Mesodermal cell (in vitro differentiated cells): ENCODE data around the gene XPC. TPM values are rescaled to one million over a fixed set of nuclear protein-coding genes. Genes with fewer than 3 reads are reported as not detected.
A peak's percentile ranks its signal among the peaks of the same experiment; 100 is the strongest.
"Not testable (repeated sequence)": the region's sequence is repeated elsewhere in the genome, so short reads cannot be mapped to it uniquely, and the experiment has no call there.

Experiments used
- H3K27ac ChIP-seq: 2 replicates; pipeline ENCODE4 v1.7.0; 2013; ENCODE audit warnings: mild to moderate bottlenecking, low read depth, low read length, moderate library complexity; ENCODE audit not compliant: severe bottlenecking
- H3K36me3 ChIP-seq: 2 replicates; pipeline ENCODE4 v1.7.1; 2013; ENCODE audit warnings: mild to moderate bottlenecking, low read length, moderate library complexity; ENCODE audit not compliant: control insufficient read depth, insufficient read depth
- H3K4me1 ChIP-seq: one replicate; pipeline ENCODE4 v1.7.1; 2013; ENCODE audit warnings: mild to moderate bottlenecking, low read length; ENCODE audit not compliant: insufficient read depth, control insufficient read depth, poor library complexity, severe bottlenecking
- H3K4me3 ChIP-seq: 2 replicates; pipeline ENCODE4 v1.7.0; 2013; ENCODE audit warnings: low read length, control low read depth, mild to moderate bottlenecking; ENCODE audit not compliant: insufficient read depth, poor library complexity, severe bottlenecking; ENCODE audit errors: extremely low read depth
- H3K9me3 ChIP-seq: 2 replicates; pipeline ENCODE4 v1.7.1; 2013; ENCODE audit warnings: mild to moderate bottlenecking, low read length, moderate library complexity; ENCODE audit not compliant: control insufficient read depth
- WGBS, 2 experiments: methylation state at CpG; one replicate each; pipeline ENCODE4 v1.1.5; 2013; ENCODE audit warnings: missing lambda C conversion rate in 2 of 2; ENCODE audit not compliant: insufficient coverage in 2 of 2; 5-methylcytosine and 5-hydroxymethylcytosine counted together
- polyA plus RNA-seq, 2 experiments: library from polyadenylated mRNA; stranded (reverse); fragments of 50-300 nt; gene quantifications; one replicate each; pipeline ENCODE4 v1.2.3, GENCODE V29; 2013

XPC gene
- 40.8 TPM for polyA plus RNA-seq (2013, experiment 1 of 2)
- 42.1 TPM for polyA plus RNA-seq (2013, experiment 2 of 2)

DNA sequence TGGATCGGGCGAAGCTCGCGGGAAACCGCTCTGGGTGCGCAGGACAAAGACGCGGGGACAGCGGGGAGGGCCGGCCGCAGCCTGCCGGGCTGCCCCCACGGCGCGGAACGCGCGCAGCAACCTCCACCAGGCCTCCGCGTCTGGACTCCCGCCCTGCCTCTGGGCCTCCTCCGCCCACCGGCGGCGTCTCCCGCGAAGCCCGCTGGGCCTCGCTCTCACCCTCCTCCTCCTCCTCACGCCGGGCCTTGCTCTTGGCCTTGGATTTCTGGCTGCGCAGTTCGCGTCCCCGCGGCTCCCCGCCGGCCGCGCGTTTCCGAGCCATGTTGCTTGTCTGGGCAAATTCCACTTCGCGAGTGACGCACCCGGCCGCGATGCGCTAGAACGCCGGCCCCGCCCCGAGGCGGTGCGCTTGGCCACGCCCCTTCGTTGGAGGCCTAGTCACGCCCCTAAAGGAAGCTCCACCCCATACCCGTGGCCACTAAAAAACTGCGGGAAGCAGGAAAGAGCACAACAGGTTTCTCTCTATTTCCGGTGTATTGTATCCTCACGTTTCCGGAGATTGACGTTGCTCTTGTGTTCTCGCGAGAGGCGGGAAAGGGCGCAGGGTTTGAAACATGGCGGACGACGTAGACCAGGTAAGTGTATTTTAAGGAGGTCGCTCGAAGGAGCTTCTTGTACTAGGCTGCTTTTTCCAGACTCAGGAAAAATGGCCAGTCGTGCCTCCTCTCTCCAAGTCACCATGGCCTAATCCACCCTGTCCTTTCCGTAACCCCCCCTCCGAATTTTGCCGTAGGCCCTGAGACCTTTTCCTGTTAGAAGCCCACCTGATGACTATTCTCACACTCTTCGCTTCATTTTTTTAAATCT is at the start of gene XPC, which contains the start of gene LSM3:
Gene XPC (minus strand): TSS at position 355 of the 867 bp plus-strand sequence. CDS start 33 bp downstream, at position 322.
Gene LSM3 (plus strand): TSS at position 571 of the 867 bp plus-strand sequence. CDS start 44 bp downstream, at position 615.
- Histone ChIP-seq H3K9me3 (no peaks in the 10 kb centered on the region), H3K4me1 (peaks cover 12% of the 10 kb centered on the region), H3K4me3 (peak within 1 kb of the TSS; percentile 89), H3K36me3 (peaks cover 24% of the 10 kb centered on the region), H3K27ac (peak within 1 kb of the TSS; percentile 93)
- 0% methylated on average over 65 to 69 of the region's 78 CpGs for WGBS, 2 experiments

DNA sequence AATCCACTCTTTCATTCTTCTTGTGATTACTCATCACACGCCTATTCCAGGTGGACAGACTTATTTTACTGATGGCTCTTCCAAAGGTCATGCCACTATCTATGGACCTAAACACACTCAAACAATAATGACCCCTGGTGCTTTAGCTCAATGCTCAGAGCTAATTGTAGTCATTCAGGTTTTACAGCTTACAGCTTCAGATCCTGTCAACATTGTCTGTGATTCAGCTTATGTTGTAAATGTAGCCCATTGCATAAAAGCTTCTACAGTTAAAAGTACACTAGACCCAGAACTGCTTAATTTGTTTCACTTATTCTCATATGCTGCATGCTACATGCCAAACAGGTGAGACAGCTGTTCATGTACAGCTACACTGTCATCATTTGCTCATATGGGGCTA is 49.5 kb upstream of the XPC start:
- Histone ChIP-seq H3K27ac (no peak overlapping the region), H3K4me3 (no peak overlapping the region), H3K36me3 (no peaks in the 10 kb centered on the region), H3K4me1 (peaks cover 67% of the 10 kb centered on the region), H3K9me3 (peaks cover 6% of the 10 kb centered on the region)
- 57 to 58% methylated on average over 1 of the region's 1 CpG for WGBS, 2 experiments

DNA sequence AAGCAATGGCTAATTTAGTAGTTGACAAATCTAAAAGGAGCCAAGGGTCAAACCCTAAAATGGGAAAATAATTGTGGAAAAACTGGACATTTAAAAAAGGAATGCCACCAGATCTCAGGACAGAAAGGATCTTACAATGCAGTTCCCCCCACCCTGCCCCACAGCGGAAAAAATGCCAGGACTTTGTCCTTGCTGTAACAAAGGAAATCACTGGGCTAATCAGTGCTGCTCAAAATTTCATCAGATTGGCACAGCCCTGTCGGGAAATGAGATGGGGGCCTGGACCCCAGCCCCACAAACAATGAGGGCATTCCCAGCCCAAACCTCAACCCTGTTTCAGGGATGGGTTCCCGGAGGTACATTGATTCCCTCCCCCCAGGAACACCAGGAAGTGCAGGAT is 48.0 kb upstream of the XPC start:
- H3K9me3 ChIP-seq = peaks cover 13% of the 10 kb centered on the region
- not testable (repeated sequence) for H3K36me3 ChIP-seq, H3K27ac ChIP-seq, H3K4me3 ChIP-seq
- peaks cover 54% of the 10 kb centered on the region for H3K4me1 ChIP-seq
- 77 to 92% methylated on average over 2 to 3 of the region's 3 CpGs for WGBS, 2 experiments

DNA sequence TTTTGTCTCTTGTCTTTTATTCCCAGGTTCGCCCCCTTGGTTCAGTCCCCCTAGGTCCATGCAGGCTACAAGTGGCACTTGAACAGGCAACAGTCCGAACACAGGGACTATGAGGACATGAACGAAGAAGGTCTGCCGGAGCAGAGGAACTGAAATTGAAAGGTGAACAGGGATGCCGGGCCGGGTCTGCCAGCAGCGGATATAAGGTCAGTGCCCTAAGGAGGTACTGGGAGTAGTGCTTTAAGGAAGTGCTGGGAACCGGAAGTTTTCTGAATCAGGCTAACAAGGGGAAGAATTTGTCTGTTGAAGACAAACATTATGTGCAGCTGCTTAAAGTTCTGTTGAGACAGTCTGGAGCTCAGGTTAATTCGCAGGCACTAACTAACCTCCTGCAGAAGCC is 47.0 kb upstream of the XPC start:
- peak overlapping the region; percentile 91 for H3K27ac ChIP-seq
- peaks cover 14% of the 10 kb centered on the region for H3K9me3 ChIP-seq
- H3K4me3 ChIP-seq = no peak overlapping the region
- H3K4me1 ChIP-seq = peaks cover 48% of the 10 kb centered on the region
- 88 to 94% methylated on average over 8 to 9 of the region's 9 CpGs for WGBS, 2 experiments
- no peaks in the 10 kb centered on the region for H3K36me3 ChIP-seq

DNA sequence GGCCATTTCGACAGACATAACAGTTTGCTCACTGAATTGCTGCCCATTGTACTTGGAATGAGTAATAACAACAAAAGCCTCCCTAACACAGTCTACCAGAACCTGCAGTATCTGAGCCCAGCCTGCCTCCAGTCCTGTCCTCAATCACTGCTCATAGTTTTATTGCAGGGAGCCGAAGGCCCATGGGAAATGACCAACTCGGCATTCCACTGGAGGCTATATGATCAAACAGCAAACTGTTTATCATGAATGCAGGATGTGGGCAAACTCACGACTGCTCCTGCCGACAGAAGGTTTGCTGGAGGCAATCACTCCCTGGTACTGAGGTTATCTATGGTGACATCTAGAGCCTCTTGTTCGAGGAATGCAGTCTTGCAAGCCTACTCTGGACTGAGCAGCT is 46.5 kb upstream of the XPC start:
- Histone ChIP-seq H3K27ac (peak overlapping the region; percentile 91), H3K4me3 (no peak overlapping the region), H3K4me1 (peaks cover 43% of the 10 kb centered on the region), H3K36me3 (no peaks in the 10 kb centered on the region), H3K9me3 (peaks cover 10% of the 10 kb centered on the region)
- 84 to 87% methylated on average over 3 of the region's 6 CpGs for WGBS, 2 experiments

DNA sequence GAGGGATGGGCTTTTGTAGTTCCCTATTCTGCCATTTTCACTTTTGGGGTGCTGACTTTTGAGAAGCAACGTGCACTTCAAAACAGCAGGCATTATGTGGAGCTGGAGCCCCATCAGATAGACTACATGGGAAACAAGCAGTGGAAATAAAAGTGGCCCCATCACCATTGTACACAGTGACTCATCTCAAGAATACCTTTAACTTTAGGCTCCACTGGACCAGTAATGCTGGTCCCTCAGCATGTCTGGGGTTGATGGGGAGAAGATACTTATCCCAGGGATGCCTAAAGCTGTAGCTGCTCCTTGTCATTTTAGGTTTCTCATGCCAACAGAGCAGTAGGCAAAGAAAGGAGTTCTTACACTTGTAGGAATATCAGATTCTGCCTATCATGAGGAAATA is 45.2 kb upstream of the XPC start:
- Histone ChIP-seq H3K4me1 (peaks cover 43% of the 10 kb centered on the region), H3K4me3 (no peak overlapping the region), H3K9me3 (peaks cover 10% of the 10 kb centered on the region), H3K36me3 (no peaks in the 10 kb centered on the region), H3K27ac (no peak overlapping the region)
- 100% methylated on average over 1 of the region's 1 CpG; no CpG with 5 or more reads in 1 of the 2 experiments for WGBS, 2 experiments

DNA sequence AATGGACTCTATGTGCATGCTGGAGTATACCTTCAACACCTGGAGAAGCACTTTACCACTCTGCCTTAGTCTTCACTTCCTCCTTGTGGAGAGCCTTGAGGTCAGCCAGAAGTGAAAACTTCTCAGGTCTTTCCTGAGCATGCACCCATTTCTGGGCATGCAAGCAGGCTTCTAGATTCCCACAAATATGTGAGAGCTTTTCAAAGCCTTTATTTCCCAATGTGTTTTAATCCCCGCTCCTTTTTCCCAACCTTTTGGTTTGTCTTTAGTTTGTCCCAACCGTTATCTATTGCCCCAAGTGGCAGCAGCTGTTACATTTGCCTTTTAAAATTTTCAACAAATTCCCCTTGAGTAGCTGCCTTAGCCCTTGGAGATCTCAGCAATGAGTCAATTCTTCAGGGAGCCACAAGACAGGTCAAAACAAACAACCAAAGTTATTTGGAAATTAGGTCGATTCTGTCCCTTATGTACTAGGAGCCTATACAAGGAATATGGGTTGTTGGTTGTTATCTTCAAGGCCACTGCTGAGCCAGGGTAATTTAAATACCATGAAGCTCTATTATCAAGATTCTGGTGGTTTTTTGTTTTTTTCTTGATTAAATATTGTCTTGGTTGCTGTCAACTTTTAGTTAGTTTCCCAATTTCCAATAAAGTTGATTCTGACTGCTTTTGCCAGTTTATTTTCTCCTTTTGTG is 44.6 kb upstream of the XPC start:
- no peak overlapping the region for H3K4me3 ChIP-seq
- WGBS, 2 experiments = 88 to 100% methylated on average over 2 to 3 of the region's 3 CpGs
- H3K9me3 ChIP-seq = peaks cover 10% of the 10 kb centered on the region

DNA sequence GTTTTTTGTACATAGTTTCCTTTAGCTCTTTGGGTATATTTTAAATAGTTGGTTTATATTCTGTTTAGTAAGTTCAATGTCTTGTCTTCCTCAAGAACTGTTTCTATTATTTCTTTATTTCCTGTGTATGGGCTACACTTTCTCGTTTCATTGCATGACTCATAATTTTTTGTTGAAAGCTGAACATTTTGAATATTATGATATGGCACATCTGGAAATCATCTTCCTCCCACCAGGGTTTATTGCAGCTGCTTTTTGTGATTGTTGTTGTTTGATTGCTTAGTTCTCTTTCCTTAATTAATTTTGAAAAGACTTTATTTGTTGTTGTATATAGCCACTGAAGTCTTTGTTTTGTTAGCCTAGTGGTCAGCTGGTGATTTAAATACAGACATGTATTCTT is 44.1 kb upstream of the XPC start:
- peaks cover 43% of the 10 kb centered on the region for H3K4me1 ChIP-seq
- H3K27ac ChIP-seq = no peak overlapping the region
- H3K36me3 ChIP-seq = no peaks in the 10 kb centered on the region
- no CpG with 5 or more reads among the region's 1 CpG for WGBS, 2 experiments
- peaks cover 10% of the 10 kb centered on the region for H3K9me3 ChIP-seq
- H3K4me3 ChIP-seq = no peak overlapping the region

More for the DNA sequence above, 44.6 kb upstream of the XPC start:
- H3K4me1 ChIP-seq = peaks cover 43% of the 10 kb centered on the region
- H3K36me3 ChIP-seq = no peaks in the 10 kb centered on the region
- H3K27ac ChIP-seq = no peak overlapping the region

DNA sequence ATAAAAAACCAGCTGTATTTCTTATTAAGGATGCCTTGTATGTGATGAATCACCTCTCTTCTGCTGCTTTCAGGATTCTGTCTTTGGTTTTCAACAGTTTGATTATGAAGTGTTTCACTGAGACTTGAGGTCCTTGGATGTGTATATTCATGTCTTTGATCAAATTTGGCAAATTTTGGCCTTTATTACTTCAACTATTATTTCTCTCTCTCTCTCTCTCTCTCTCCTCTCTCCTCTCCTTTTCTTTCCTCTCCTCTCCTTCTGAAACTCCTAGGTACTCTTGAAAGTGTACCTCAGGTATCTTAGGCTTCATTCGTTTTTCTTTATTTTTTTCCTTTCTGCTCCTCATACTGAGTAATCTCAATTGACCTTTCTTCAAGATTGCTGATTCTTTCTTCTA is 43.5 kb upstream of the XPC start:
- no peak overlapping the region for H3K27ac ChIP-seq
- no peak overlapping the region for H3K4me3 ChIP-seq

DNA sequence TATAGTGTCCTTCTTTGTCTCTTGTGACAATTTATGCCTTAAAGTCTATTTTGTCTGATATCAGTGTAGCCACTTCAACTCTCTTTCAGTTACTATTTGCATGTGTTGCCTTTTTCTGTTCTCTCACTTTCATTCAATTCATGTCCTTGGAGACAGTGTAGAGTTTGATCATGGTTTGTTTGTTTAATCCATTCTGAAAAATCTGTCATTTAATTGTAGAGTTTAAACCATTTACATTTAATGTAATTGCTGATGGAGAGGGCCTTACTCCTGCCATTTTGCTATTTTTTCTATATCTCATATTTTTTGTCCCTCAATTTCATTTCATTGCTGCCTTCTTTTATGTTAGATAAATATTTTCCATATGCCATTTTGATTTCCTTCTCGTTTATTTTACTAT is 42.5 kb upstream of the XPC start:
- Histone ChIP-seq H3K4me1 (peaks cover 32% of the 10 kb centered on the region), H3K9me3 (peaks cover 14% of the 10 kb centered on the region), H3K4me3 (no peak overlapping the region), H3K36me3 (no peaks in the 10 kb centered on the region), H3K27ac (no peak overlapping the region)
- no CpG with 5 or more reads among the region's 1 CpG for WGBS, 2 experiments

More for the DNA sequence above, 43.5 kb upstream of the XPC start:
- 80% methylated on average over 1 of the region's 1 CpG; no CpG with 5 or more reads in 1 of the 2 experiments for WGBS, 2 experiments
- Histone ChIP-seq H3K9me3 (peaks cover 10% of the 10 kb centered on the region), H3K36me3 (no peaks in the 10 kb centered on the region), H3K4me1 (peaks cover 41% of the 10 kb centered on the region)
